HG02571 (cell line): Measurements from ENCODE around the gene FLYWCH1.

Source experiments
- ATAC-seq: cut with Tn5 transposase; IDR thresholded peaks from one replicate; pipeline ENCODE4 v1.9.1; 2021; ENCODE audit warnings: mild to moderate bottlenecking, moderate library complexity; ENCODE audit not compliant: unreplicated experiment

FLYWCH1 gene

GRCh38 chr16:2950773-2951172, 39.0 kb downstream of the FLYWCH1 start:
- no peak for ATAC-seq

- no peak for ATAC-seq
Observed at GRCh38 chr16:2952679-2953078, 40.9 kb downstream of the FLYWCH1 start.

GRCh38 chr16:2953706-2954627, 42.2 kb downstream of the FLYWCH1 start:
- no peak for ATAC-seq

- no peak for ATAC-seq
Observed at GRCh38 chr16:2954656-2955381, 43.1 kb downstream of the FLYWCH1 start.

- no peak for ATAC-seq
Observed at GRCh38 chr16:2955438-2955778, 43.7 kb downstream of the FLYWCH1 start.

- ATAC-seq: no peak
Observed at GRCh38 chr16:2955779-2956578, 44.2 kb downstream of the FLYWCH1 start.

- no peak for ATAC-seq
Observed at GRCh38 chr16:2956579-2956956, 44.8 kb downstream of the FLYWCH1 start.

- no peak for ATAC-seq
Observed at GRCh38 chr16:2959206-2959605, 47.5 kb downstream of the FLYWCH1 start.

- ATAC-seq: no peak
Observed at GRCh38 chr16:2960183-2961010, 48.7 kb downstream of the FLYWCH1 start.

GRCh38 chr16:2962334-2963073, 50.8 kb downstream of the FLYWCH1 start:
- no peak for ATAC-seq

- no peak for ATAC-seq
Observed at GRCh38 chr16:2963074-2963722, 51.5 kb downstream of the FLYWCH1 start.

GRCh38 chr16:2963723-2964474, 52.2 kb downstream of the FLYWCH1 start, which contains the start of gene KREMEN2:
Gene KREMEN2, plus strand, starts transcription at chr16:2964275. Its CDS starts 246 bp downstream, at chr16:2964521.
- no peak for ATAC-seq

- ATAC-seq: no peak
Observed at GRCh38 chr16:2964475-2965336, 53.0 kb downstream of the FLYWCH1 start.

- no peak for ATAC-seq
Observed at GRCh38 chr16:2966043-2966807, 54.5 kb downstream of the FLYWCH1 start.

- ATAC-seq: no peak
Observed at GRCh38 chr16:2966808-2967191, 55.1 kb downstream of the FLYWCH1 start.

- no peak for ATAC-seq
Observed at GRCh38 chr16:2967211-2967631, 55.5 kb downstream of the FLYWCH1 start.

GRCh38 chr16:2967721-2968161, 56.0 kb downstream of the FLYWCH1 start:
- ATAC-seq: no peak
